Renal cortex interstitium (tissue), 11 donors: ENCODE data around the gene GMEB1. TPM values are rescaled to one million over a fixed set of nuclear protein-coding genes. Genes with fewer than 3 reads are reported as not detected.
"Not testable (repeated sequence)": the region's sequence is repeated elsewhere in the genome, so short reads cannot be mapped to it uniquely, and the experiment has no call there.

Experiments used
- DNase-seq, 11 donors: peaks; one replicate each; pipeline ENCODE4 v3.0.0-alpha.2; 2013; ENCODE audit warnings: low read depth in 9 of 11, low spot score in 4 of 11; ENCODE audit errors: extremely low read depth in 1 of 11
- polyA plus RNA-seq, 3 donors: library from polyadenylated mRNA; unstranded; fragments of 120-200 nt; gene quantifications; one replicate each; pipeline ENCODE4 v1.2.1, GENCODE V29; 2013; ENCODE audit not compliant: insufficient read length in 3 of 3

The GMEB1 gene
- polyA plus RNA-seq, 3 donors = 16.8 to 17.6 (median 17.5) TPM

DNA sequence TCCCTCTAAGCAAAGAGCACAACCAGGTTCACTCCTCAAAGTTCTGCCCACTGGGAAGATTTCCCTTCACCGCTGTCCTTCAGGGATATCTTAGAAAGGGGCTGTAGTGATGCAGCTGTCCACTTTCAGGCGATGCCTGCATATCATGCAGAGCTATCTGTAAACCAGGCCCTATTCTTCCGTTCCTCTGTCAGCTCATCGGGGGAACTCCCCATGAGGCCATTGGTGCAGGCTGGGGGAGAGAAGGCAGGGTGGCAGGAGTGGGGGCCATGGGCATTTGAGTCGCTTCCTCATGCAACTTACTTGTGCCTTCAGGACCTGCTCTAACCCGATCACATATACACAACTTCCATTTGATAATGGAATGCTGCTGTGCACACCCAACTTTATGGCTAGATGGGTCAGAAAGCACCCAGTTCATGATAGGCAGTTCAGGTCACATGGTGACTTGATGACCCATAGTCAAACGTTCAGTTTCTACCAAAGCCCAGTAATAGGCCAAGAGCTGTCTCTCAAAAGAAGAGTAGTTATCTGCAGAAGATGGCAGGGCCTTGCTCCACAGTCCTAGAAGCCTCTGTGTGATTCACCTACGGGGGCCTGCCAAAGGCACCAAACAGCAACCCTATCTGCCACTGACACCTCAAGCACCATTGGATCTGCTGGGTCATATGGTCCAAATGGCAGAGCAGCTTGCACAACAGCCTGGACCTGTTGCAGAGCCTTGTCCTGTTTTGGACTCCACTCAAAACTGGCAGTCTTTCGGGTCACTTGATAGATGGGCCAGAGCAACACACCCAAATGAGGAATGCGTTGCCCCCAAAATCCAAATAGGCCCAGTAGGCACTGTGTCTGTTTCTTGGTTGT, 12.9 kb upstream of the GMEB1 start:
- DNase-seq = not testable (repeated sequence)

DNA sequence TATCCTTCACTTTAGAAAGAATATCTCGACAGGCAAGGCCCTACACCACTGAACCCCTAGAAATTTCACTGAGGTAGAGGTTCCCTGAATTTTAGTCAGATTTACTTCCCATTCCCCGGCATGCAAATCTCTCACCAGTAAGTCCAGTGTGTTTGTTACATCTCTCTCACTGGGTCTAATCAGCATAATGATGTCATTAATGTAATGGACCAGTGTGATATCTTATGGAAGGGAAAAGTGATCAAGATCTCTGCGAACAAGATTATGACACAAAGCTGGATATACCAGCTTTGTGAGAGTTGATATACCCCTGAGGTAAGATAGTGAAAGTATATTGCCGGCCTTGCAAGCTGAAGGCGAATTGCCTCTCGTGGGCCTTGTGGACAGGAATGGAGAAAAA, 12.2 kb upstream of the GMEB1 start:
- DNase-seq = no peak

DNA sequence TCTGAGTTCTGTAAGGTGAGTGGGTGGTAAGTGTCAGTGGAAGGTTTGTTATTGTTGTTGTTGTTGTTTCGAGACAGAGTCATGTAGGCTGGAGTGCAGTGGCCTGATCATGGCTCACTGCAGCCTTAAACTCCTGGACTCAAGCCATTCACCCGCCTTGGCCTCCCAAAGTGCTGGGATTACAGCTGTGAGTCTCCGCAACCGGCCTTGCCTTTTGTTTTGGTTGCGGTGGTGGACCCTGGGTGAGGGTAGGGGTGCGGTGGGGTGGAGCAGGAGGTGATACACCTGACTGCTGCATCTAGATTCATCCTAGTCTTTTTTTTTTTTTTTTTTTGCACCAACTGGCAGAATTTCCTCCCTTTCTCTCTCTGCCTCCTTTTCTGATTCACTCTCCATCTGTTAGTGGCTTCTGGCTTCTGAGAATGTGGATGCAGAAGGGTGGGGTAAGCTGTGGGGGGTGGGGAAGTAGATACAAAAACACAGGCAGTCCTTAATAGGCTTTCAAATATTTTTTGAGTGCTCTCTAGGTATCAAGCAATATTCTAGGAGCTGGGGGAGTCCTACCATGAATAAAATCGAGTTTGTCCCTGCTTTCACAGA, 4.6 kb upstream of the GMEB1 start:
- no peak for DNase-seq

DNA sequence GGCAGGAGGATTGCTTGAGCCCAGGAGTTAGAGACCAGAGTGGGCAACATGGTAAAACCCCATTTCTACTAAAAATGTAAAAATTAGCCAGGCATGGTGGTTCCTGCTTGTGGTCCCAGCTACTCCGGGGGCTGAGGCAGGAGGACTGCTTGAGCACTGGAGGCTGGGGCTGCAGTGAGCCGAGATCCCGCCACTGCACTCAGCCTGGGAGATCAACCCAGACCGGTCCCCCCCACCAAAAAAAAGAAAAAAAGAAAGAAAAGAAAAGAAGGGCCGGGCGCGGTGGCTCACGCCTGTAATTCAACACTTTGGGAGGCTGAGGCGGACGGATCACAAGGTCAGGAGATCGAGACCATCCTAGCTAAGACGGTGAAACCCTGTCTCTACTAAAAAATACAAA, 1.8 kb upstream of the GMEB1 start:
- no peak for DNase-seq

DNA sequence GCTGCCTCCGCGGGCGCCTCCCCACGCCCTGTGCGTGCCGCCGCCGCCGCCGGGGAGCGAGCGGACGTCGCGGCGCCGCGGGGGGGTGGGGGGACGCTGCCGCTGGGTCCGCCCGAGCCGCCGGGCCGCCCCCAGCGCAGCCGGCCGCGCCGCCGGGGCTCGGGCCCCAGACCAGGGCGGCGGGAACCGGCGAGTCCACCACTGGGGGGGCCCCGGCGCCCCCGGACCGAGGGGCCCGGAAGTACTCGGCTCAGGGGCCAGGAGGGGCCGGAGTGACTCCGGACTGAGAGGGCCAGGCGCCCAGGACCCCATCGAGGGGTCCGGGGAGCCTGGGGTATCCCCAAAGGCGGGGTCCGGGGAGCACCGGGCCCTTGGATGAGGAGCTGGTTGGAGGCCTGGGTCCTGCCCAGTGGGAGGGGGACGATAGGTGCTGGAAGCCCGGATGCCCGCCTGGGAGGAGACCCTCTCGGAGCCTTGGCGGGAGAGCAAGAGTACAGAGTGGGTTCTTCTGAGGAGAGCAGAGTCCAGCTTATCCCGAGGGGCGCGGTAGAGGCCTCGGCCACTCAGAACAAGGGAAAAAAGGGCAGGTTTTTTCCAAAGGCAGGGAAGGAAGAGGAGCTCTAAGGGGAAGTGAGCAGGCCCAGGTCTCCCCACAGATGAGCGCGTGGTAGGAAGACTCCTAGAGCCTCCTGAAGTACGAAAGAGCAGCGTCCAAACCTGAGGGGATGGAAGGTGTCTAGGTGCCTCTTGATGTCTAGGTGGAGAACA, 556 bp downstream of the GMEB1 start:
- DNase-seq = peak in 9 of 11 donors; percentile 15 to 53 (median 43)

DNA sequence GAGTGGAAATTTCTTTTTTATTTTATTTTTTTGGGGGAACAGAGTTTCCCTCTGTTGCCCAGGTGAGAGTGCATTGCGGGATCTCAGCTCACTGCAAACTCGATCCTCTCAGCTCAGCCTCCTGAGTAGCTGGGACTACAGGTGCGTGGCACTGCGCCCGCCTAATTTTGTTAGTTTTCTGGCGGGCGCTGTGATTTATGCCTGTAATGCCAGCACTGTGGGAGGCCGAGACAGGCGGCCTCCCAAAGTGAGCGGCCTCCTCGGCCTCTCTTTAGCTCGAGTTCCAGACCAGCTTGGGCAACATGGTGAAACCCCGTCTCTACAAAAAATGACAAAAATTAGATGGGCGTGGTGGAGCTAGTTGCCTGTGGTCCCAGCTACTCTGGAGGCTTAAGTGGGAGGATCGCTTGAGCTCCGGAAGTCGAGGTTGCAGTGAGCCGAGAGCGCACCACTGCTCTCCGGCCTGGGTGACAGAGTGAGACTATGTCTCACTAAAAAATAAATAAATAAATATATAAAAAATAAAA, 2.7 kb downstream of the GMEB1 start:
- no peak for DNase-seq

DNA sequence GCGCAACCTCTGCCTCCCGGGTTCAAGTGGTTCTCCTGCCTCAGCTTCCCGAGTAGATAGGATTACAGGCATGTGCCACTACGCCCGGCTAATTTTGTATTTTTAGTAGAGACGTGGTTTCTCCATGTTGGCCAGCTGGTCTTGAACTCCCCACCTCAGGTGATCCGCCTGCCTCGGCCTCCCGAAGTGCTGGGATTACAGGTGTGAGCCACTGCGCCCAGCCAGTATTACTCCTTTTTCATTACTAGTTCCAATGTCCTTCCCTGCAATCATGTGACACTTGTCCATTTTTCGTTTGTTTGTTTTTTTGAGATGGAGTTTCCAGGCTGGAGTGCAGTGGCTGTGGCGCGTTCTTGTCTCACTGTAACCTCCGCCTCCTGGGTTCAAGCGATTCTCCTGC, 4.4 kb downstream of the GMEB1 start:
- DNase-seq = not testable (repeated sequence)

DNA sequence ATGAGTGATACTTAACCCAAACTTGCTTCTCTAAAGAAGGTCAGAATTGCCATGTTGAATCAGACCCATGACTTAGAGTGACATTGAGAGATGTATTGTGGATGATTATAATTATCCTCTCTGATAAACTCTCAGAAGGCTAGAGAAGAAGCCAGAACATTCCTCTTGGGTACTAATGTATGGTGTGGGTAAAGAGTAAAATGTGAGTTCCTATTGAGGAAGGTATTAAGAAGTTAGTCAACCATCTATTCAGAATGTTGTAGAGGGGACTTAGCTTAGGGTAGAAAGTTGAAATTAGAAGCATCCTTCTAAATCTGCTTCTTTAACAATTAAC, 7.3 kb downstream of the GMEB1 start:
- no peak for DNase-seq

DNA sequence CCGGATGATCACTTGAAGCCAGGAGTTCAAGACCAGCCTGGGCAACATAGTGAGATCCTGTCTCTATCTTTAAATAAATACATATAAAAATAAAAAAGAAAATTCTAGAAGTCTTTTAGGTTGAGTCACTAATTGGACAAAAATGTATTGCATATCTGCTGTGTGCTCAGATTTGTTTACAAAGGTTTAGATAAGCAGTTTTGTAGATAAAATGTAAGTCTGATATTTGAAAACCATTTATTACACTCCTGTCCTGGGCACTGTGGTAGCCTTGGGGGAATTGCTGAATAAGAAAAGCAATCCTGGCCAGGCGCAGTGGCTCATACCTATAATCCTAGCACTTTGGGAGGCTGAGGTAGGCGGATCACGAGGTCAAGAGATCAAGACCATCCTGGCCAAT, 11.6 kb downstream of the GMEB1 start:
- no peak for DNase-seq

DNA sequence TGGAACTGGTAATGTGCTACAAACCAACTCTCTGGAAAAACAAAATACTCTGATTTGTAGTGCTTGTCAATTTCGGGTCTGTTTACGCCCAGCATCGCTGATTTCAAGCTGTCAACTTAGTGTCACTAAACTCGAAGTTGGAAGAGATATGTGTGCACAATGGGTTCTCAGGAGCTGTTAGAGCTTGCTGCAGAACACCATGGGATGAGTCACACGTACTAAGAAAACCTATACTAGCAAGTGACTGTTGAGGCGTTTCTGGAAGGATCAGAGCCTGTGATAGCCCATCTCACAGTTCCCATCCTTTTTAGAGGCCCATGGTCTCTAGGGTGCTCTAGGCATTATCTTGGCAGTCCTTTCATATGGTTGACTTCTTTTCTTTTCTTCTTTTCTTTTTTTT, 14.3 kb downstream of the GMEB1 start:
- DNase-seq = no peak

DNA sequence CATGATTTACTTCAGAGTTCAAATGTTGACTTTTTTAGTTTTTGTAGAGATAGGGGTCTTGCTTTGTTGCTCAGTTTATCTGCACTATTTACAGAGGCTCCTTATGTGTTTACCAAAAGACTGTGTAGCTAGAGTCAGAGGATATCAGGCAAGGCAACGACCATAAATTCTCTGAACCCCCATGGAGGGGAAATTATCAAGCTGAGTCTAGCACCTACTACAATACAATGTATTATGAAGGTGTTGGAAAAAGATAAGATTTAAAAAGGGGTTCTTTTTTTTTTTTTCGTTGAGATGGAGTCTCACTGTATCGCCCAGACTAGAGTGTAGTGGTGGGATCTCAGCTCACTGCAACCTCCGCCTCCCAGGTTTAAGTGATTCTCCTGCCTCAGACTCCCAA, 16.4 kb downstream of the GMEB1 start:
- DNase-seq = no peak

DNA sequence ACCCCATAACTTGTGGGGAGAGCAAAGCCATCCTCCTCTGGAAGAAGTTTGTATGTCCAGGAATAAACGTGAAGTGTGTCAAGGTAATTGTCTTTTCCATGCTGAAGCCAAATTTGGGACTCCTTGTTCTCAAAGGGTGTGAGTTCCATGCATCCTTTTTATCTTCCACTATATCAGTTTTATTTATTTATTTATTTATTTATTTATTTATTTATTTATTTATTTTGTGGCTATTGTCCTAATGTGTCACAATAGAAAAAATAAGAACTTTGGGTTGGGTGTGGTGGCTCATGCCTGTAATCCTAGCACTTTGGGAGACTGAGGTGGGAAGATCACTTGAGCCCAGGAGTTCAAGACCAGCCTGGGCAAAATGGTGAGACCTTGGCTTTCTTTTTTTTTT, 23.0 kb downstream of the GMEB1 start:
- not testable (repeated sequence) for DNase-seq

DNA sequence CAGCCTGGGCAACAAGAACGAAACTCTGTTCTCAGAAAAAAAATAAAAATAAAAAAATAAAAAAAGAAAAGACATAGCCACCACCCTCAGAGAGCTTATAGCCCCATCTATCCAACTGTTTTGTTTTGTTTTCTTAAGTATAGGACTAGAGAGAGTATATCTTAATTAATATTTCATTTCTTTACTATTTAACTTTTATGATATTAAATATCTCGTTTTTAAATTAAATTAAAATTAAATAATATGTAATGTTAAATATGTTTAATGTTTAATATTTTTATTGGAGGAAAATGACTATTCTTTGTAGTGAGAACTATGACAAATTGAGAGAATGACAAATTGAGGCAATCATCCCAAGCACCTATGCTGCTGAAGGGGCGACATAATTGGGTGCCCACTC, 35.0 kb downstream of the GMEB1 start:
- no peak for DNase-seq

DNA sequence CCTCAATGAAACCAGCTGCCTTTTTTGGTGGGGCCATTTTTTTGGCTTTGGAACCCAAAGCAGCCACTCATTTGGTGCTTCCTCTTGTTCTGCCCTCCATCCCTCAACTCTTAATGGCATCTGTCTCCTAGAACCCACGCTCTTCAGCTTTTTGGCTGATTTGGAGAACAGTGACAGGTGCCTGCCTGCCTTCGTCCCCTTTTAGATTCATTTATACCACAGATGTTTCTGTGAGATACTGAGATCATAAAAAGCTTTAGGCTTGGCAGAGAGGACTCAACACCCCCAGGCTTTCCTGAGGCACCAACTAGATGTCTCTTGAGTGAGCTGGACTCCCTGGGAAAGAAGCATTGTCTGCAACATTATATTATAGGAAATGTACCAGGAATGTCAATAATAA, 47.8 kb downstream of the GMEB1 start:
- no peak for DNase-seq

DNA sequence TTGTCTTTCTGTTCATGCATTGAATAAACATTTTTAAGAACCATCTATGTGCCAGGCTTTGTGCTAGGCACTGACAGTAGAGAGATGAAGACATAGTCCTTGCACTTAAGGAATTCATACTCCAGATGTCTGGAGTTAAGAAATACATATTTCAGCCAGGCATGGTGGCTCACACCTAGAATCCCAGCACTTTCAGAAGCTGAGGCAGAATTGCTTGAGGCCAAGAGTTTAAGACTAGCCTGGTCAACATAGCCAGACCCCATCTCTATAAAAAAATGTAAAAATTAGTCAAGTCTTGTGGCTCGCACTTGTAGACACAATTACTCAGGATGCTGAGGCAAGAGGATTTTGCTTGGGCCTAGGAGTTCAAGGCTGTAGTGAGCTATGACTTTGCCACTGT, 49.6 kb downstream of the GMEB1 start:
- DNase-seq = no peak

DNA sequence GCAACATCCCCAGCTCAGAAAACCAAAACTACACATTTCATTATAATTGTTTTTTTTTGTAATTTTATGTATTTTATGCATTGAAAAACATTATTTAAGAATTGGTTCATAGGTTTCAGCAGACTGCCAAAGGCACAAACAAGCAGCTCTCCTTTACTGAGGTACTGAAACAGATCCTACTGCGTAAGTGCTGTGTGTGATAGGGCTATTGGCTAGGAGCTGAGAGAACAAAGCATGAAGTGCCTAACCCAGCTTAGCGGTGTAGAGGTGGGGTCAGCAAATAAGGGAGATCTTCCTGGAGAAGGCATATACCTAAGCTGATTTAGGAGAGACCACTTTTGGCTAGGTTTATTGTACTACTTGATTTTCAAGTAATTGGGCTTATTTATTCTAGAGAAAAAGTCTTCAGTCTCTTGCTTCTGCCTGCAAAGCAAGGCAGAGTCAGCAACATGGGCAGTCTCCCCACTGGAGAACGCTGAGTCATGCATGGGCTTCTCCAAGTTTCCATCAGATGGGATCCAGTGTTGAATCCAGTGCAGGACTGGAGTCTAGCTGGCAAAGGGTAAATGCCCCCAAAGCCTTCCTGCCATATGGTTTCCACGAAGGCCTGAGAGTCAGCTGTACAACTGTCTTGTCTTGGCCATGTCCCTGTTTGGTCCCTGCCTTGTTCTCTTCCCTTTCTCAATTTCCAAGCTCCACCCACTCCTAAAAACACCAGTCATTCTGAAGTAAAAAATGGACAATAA, 50.2 kb downstream of the GMEB1 start:
- no peak for DNase-seq

DNA sequence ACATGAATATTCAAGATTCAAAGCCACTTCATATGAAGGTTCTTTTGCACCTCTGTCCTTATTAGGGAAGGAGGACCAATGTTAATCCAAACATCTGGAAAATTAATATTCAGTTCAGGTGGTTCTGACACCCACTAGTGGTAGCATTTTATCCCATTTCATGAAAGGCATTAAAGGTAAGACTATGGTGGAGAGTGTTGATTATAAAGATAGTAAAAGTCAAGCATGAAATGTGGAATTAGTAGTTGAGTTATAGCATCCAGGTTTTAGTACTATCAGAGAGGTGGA, 50.7 kb downstream of the GMEB1 start:
- DNase-seq = no peak

DNA sequence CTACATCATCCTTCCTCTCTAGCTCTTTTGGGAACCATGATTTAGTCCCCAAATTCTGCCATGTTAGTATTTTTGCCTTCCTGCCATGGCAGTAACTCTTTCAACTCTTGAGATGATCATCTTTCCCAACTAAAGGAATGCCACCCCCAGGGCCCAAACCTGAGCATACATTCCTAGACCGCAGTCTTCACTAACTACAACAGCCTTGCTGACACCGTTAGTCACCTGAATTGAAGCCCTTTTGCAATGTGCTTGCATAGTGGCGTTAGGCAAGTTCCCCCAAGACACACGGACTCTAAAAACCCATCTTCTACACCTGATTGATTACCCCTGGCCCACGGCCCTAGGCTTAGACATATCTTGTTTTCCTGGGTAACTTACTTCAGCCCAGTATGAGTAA, 51.8 kb downstream of the GMEB1 start:
- DNase-seq = no peak

DNA sequence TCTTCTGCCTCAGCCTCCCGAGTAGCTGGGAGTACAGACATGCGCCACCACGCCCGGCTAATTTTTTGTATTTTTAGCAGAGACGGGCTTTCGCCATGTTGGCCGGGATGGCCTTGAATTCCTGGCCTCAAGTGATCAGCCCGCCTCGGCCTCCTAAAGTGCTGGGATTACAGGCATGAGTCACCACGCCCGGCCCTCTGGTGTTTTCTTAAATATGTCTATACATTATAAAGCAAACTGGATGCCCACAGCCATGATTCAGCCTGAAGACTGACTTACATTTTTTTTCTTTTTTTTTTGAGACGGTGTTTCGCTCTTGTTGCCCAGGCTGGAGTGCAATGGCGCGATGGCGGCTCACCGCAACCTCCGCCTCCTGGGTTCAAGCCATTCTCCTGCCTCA, 53.3 kb downstream of the GMEB1 start:
- not testable (repeated sequence) for DNase-seq

DNA sequence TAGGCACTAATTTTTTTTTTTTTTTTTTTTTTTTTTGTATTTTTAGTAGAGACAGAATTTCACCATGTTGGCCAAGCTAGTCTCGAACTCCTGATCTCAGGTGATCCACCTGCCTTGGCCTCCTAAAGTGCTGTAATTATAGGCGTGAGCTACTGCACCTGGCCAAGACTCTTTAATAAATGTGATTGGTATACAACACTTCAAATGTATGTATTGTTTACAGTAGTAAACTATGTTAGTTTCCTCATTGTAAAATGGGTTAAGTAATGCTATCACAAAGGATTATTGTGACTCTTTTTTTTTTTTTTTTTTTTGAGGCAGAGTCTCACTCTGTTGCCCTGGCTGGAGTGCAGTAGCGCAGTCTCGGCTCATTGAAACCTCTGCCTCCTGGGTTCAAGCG, 56.8 kb downstream of the GMEB1 start:
- not testable (repeated sequence) for DNase-seq
